GM12864 (cell line): Measurements from ENCODE around the gene UNC45A.
A peak's percentile ranks its signal among the peaks of the same experiment; 100 is the strongest.
"Not testable (repeated sequence)": the region's sequence is repeated elsewhere in the genome, so short reads cannot be mapped to it uniquely, and the experiment has no call there.

Source experiments
- DNase-seq: peaks from one replicate; pipeline ENCODE4 v3.0.0-alpha.2; 2011; ENCODE audit warnings: low read depth
- H3K4me3 ChIP-seq: 2 replicates; pipeline ENCODE4 v1.5.1; 2011; ENCODE audit warnings: mild to moderate bottlenecking, low read depth, low read length, control low read depth
- TF ChIP-seq, protein P1 (sequence below): IDR thresholded peaks from 2 replicates; pipeline ENCODE4 v1.5.1; 2011; ENCODE audit warnings: low read depth, mild to moderate bottlenecking, moderate library complexity, low read length, control low read depth, inconsistent platforms; ENCODE audit errors: missing control alignments

UNC45A gene

DNA sequence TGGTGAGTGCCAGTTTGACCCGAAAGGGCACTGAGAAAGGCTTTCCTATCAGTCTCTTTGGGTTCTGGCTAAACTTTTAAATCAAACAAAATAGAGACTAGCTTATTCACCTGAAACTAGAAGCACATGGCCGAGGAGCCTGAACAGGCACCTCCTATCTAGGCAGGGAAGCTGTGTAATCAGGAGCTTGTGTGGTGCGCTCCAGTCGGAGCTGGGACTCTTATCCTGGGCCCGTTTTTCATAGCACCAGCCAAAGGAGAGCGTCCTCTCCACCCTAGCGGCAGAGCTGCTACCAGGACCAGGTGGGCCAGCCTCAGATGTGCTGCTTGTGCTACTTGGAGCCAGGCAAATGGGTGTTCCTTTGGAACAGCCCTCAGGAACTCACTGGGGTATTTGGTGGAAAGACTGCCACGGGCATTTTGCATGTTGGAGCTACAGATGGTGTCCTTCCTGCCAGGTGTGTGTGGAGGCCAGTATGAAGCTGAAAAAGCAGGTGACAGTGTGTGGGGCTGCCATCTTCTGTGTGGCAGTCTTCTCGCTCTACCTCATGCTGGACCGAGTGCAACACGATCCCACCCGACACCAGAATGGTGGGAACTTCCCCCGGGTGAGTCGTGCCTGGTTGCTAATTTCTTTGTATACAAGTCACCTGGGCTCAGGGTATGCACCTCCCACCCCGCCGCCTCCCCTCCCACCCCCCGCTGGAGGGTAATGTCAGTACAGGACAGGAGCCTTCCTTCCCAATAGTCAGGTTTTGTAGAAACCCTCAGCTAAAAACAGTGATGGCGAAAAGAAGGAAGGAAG is 31.1 kb upstream of the UNC45A start:
- peak overlapping the region; percentile 84 for H3K4me3 ChIP-seq
- TF ChIP-seq, protein P1, sequence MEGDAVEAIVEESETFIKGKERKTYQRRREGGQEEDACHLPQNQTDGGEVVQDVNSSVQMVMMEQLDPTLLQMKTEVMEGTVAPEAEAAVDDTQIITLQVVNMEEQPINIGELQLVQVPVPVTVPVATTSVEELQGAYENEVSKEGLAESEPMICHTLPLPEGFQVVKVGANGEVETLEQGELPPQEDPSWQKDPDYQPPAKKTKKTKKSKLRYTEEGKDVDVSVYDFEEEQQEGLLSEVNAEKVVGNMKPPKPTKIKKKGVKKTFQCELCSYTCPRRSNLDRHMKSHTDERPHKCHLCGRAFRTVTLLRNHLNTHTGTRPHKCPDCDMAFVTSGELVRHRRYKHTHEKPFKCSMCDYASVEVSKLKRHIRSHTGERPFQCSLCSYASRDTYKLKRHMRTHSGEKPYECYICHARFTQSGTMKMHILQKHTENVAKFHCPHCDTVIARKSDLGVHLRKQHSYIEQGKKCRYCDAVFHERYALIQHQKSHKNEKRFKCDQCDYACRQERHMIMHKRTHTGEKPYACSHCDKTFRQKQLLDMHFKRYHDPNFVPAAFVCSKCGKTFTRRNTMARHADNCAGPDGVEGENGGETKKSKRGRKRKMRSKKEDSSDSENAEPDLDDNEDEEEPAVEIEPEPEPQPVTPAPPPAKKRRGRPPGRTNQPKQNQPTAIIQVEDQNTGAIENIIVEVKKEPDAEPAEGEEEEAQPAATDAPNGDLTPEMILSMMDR: no peak
- no peak for DNase-seq

DNA sequence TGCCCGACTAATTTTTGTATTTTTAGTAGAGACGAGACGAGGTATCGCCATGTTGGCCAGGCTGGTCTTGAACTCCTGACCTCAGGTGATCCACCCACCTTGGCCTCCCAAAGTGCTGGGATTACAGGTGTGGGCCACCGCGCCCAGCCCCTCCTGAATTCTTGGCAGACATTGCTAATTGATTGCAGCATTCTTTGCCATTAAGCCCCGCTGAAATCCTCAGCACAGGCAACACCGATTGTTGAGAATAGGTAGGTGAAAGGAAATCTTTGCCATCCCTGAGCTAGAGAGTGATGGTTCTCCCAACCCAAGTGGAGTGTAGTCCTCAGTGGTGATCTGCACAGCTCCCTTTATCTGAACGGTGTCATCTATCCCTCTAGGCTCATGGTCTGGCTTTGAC is 30.3 kb upstream of the UNC45A start:
- TF ChIP-seq, protein P1: no peak
- no peak overlapping the region for H3K4me3 ChIP-seq
- DNase-seq: no peak

DNA sequence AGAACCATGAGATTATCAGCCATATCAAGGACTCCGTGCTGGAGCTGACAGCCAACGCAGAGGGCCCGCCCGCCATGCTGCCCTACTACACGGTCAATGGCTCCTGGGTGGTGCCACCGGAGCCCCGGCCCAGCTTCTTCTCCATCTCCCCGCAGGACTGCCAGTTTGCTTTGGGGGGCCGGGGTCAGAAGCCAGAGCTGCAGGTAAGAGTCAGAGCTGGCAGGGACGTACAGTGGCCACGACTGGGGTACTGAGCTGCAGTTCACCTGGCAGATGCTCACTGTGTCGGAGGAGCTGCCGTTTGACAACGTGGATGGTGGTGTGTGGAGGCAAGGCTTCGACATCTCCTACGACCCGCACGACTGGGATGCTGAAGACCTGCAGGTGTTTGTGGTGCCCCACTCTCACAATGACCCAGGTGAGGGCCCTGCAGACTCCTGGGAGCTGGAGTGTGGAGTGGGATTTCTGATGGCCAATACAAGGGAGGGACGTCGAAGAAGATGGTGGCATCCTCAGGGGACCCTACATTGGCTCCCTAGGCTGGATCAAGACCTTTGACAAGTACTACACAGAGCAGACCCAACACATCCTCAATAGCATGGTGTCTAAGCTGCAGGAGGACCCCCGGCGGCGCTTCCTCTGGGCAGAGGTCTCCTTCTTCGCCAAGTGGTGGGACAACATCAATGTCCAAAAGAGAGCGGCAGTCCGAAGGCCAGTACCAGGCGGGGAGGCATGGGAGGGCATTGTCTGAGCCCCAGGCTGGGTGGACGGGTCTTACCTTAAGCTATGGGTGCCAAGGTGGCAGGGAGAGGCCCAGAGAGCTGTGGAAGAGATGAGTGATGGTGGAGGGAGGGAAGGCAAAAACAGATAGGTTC is 29.5 kb upstream of the UNC45A start:
- DNase-seq: no peak
- no peak overlapping the region for H3K4me3 ChIP-seq
- TF ChIP-seq, protein P1: no peak

DNA sequence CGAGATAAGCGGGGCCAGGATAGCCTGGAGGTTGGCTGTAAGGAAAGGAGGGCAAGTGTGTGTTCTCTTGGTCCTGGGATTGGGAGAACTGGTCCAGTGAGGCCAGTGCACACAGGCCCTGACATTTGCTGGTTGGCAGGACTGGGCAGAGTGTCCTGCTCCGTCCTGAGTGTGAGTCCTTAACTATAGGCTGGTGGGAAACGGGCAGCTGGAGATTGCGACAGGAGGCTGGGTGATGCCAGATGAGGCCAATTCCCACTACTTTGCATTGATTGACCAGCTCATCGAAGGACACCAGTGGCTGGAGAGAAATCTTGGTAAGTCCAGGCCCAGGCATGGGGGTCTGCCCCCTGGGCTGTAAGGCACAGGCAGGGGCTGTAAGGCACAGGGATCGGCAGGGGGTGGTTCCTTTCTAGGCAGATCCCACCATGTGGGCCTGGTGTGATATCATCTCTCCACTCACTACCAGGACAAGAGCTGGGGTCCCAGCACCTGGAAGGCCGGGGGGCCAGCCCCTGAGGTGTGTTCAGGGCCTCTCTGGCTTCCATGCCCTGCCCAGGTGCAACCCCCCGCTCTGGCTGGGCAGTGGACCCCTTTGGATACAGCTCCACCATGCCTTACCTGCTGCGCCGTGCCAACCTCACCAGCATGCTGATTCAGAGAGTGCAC is 28.8 kb upstream of the UNC45A start:
- DNase-seq: no peak

DNA sequence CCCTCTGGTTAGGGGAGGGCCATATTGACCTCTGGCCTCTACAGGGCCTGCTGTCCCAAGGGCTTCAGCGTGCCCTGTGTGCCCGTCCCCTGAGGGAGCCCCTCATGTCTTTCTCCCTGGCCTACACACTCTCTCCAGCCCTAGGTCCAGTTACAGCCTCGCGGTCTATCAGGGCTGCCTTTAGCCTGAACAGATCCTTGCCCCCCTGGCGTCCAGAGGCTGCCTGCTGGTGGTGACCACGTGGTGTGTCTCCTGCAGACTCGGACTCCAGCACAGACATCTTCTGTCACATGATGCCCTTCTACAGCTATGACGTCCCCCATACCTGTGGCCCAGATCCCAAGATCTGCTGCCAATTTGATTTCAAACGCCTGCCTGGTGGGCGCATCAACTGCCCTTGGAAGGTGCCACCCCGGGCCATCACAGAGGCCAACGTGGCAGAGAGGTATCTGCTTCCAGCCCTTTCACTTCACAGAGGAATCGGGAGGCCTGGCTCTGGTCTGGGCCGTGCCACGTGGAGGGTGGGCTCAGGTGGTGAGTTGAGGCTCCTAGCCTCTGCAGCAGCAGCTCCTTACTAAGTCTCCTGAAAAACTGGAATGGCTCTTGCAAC is 27.9 kb upstream of the UNC45A start:
- no peak for DNase-seq
- TF ChIP-seq, protein P1: no peak
- H3K4me3 ChIP-seq: no peak overlapping the region

More for the DNA sequence above, 28.8 kb upstream of the UNC45A start:
- TF ChIP-seq, protein P1: no peak
- no peak overlapping the region for H3K4me3 ChIP-seq

DNA sequence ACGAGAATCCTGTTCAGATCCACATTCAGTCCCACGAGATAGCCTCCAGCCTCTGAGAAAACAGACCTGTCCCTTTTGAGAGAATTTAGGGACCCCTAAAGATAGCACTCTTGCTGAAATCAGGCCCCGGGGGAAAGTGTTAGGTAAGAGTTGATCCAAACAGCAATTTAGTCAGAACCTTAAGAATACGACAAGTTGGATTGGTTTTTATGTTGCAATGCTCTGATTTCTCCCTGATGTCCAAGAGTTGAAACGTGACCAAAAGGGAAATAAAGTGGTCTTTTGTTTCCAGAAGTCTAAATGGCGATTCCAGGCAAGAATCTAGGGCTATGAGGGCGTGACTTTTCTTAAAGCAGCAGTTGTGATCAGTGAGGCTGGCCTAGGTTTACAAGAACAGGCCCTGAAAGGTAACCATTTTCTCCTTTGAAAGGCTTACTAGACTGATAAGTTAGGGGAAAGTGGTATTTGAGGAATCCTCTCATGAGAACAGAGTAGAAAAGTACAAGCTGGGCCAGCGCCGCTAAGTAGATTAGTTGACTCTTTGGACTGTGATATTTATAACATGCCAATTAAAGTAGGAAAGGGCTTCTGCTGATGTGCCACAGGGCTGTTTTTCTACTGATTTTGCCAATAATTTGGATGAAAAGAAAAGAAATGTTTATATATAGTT is 27.1 kb upstream of the UNC45A start:
- no peak for DNase-seq
- H3K4me3 ChIP-seq: no peak overlapping the region
- TF ChIP-seq, protein P1: no peak

DNA sequence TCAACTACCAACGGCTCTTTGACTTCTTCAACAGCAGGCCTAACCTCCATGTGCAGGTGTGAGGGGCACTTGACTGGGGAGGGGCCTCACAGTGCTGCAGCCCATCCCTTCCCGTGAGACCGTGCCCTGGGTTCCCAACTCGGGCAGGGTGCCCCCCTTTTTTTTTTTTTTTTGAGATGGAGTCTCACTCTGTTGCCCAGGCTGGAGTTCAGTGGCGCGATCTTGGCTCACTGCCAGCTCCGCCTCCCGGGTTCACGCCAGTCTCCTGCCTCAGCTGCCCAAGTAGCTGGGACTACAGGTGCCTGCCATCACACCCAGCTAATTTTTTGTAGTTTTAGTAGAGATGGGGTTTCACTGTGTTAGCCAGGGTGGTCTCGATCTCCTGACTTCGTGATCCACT is 25.6 kb upstream of the UNC45A start:
- not testable (repeated sequence) for DNase-seq, H3K4me3 ChIP-seq
